Measurements from ENCODE around the gene RXRA.

RXRA gene

DNA sequence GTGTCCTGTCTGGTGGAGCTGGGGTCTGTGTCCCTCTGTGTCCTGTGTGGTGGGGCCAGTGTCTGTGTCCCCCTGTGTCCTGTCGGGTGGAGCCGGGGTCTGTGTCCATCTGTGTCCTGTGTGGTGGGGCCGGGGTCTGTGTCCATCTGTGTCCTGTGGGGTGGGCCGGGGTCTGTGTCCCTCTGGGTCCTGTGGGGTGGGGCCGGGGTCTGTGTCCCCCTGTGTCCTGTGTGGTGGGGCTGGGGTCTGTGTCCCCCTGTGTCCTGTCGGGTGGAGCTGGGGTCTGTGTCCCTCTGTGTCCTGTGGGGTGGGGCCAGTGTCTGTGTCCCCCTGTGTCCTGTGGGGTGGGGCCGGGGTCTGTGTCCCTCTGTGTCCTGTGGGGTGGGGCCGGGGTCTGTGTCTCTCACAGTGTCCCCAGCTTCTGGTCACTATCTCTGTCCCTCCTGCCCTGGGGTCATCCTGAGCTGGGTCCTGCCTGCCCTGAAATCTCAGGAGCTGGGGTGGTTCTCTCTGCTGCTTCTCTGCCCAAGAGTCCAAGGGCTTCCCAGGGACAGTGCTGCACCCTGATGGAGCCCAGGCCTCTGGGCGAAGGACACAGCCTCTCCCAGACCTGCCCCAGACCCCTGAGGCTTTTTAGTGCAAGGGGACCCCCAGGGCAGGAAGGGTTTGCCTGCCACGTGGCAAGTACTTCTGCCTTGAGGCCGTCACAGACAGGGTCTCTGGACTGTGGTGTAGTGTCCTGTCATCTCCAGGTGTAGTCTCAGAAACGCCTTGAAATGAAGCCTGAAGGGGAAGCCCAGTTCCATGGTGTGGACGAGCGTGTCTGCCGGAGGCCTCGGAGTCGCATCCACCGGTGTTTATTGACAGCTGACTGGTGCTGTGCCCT, 131.3 kb downstream of the RXRA start:
- no peak for DNase-seq

DNA sequence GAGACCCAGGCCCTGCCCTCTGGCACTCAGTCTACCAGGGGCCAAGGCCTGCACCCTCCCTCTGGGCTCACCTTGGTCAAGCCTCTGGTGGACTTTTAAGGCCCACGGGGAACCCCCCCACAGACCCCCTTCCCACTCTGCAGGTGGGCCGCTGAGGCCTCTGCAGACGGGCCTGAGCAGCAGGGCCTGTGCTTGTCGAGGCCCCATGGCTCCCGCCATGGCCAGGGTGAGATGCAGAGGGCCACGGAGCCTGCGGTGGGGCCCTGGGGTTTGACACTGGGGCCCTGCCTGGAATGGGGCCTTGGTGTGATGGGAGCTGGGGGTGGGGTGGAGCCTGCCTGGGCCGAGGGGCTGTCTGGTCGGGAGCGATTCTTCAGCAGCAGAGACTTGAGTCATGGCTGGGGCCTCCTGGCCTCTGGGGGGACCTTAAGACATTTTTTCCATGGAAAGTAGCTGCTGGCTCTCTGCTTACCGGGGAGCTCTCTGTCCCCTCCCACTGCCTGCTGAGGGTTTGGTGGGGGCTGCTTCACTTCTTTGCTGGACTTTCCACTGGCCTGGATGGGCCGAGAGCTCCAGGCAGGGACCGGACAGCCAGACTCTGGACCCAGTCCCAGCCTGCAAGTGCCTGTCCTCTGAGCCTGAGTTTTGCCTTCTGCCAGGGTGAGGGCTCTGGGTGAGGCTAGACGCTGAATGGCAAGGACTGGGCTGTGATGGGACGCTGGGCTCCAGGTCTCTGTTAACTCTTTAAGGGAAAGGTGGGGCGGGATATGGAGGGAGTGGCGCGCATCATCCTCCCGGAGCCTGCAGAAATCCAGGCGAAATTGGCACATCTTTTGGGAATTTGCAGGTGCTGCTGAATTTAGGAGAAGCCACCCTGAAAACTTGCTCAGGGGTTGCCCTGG, 132.2 kb downstream of the RXRA start:
- no peak for DNase-seq

GRCh38 chr9:134459164-134459563, 132.9 kb downstream of the RXRA start:
- DNase-seq: no peak

DNA sequence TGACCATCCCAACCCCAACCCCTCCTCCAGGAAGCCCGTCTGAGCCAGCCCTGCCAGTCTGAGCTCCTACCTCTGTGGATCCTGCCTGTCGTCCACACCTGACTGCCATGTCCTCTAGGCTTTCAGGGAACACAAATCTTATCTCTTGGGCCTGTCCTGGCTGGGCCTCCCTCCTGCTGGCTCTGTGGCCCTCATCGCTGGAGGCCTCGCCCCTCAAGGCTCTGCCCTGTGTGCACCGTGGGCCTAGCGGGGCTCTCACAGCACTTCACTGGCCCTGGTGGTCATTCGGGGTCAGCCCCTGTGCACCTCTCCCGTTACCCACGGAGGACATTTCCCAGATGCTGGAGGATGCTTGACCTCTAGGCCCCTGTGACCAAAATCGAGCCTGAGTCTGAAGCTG, 133.3 kb downstream of the RXRA start:
- DNase-seq: no peak

- DNase-seq: no peak
These were observed 134.0 kb downstream of the RXRA start for GRCh38 chr9:134460206-134460605.

- DNase-seq: no peak
These were observed 134.6 kb downstream of the RXRA start for GRCh38 chr9:134460896-134461295.

- no peak for DNase-seq
These were observed 135.2 kb downstream of the RXRA start for GRCh38 chr9:134461426-134461982.

DNA sequence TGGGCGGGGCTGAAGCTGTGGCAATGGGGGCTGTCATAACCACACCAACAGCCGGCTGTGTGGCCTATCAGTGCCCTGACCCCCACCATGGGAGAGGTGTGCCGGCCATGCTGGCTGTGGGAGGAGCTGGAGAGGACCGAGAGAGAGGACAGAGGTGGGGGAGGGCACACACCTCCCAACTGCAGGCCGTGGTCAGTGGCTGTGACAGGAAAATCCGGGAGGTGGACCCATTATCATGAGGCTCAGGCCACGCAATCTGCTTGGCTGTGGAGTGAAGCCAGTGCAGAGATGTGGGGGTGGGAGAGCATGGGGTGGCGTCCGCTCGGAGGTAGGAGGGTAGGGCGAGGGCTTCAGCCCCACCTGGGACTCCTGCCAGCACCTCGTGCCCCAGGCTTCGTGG, 136.1 kb downstream of the RXRA start:
- no peak for DNase-seq

DNA sequence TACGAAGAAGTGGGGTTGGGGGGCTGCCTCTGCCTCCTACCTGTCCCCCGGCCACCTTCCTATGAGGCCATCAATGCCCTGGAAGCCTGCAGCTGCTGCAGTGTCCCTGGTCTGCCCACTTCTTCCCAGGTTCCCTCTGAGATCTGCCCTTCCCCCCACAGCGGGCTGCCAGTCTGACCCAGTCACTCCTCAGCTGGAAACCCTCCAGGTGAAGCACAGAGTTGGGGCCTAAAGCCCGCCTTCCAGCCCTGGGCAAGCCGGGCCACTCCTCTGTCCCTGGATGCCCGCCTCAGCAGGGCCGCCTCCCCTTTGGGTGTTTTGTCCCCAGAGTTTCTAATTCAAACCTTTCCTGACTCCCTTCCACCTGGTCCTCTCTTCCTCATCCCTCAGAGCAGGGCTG, 137.0 kb downstream of the RXRA start:
- no peak for DNase-seq

GRCh38 chr9:134466869-134467616, 140.8 kb downstream of the RXRA start:
- no peak for DNase-seq

DNA sequence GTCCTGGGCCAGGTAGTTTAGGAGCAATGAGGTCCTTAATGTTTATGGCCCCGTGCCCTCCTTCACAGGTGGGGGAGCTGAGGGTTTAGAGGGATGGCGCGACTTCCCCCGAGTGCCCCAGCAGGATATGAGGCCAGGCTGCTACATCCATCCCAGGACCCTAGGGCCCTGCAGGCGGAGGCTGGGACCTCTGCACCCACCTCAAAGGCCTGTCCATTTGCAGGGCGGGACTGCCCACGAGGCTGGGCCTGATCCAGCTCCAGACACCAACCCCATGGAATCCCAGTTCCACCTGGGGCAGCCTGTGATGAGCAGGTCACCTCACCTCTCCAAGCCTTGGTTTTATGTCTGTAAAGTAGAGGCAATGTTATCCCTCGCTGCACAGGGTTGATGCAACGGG, 142.1 kb downstream of the RXRA start:
- no peak for DNase-seq

GRCh38 chr9:134469041-134469875, 143.0 kb downstream of the RXRA start:
- DNase-seq: no peak

DNA sequence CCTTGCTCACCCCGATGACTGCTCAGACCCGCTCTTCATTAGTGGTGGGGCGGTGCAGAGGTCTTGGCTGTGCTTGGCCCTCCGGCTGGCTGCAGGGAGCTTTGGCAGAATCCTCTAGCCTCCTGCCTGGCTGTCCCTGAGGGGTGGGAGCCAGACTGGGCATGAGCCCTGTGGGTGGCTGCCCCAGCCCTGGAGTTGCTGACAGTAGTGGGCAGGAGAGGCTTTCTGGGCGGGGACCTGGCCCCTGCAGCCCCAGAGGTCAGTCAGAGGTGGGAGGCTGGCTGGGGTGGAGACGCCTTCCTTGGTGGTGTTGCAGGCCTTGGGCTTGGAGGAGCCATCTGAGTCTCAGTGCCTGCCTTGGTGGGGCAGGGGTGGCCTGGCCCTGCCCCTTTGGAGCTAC, 146.0 kb downstream of the RXRA start:
- no peak for DNase-seq

DNA sequence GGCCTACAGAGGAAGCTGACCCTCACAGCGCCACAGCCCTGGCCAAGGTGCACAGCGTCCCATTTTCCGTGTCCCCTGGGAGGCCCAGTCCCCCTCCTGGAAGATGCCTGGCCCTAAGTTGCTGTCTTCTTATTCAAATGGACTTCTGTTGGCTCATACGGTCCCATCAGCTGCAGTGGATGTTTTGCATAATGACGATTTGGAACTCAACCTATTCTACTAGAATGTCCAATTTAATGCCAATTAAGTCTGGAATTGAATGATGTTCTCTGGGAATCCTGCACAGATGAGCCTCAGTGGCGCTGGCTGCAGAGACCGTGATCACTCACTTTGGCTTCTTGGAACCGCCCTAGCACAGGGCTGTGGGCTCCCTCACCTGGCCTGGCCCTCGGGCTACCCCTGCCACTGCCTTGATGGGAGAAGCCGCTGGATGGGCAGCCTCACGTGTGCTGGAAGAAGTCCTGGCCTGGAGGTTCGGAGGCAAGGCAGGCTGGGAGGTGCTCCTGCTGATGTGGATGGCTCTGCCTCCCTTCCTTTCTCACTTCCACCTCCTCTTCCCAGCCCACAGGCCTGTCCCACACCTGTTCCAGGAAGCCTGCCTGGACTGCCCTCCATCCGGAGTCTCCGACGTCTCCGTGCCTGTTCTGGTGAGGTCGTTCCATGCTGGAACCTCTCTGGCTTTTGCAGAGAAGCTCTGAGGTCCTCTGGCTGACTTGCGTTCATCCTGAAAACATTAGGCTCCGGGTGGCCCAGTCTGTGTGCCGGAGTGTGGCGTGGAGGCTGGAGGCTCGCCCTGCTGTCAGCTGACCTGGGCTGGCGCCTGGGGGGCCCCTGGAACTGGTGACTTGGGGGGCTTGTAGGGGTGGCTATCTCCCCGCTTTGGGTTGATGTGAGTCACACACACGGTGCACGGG, 147.1 kb downstream of the RXRA start:
- DNase-seq: no peak

DNA sequence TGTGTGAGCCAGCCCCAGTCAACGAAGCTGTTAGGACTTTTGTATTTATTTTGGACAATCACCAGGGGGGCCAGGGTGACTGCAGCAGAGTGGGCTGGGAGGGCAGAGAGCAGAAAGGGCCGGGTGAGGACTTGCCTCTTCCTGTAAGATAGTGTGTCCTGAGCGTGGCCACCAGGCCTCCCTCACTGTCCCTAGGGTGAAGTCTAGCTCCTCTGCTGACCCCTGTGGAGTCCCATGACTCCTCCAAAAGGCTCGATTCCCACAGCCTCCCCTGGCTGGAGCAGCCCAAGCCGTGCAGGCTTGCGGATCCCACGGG, 147.8 kb downstream of the RXRA start:
- no peak for DNase-seq

GRCh38 chr9:134475011-134475790, 148.9 kb downstream of the RXRA start:
- DNase-seq: peak; percentile 16

DNA sequence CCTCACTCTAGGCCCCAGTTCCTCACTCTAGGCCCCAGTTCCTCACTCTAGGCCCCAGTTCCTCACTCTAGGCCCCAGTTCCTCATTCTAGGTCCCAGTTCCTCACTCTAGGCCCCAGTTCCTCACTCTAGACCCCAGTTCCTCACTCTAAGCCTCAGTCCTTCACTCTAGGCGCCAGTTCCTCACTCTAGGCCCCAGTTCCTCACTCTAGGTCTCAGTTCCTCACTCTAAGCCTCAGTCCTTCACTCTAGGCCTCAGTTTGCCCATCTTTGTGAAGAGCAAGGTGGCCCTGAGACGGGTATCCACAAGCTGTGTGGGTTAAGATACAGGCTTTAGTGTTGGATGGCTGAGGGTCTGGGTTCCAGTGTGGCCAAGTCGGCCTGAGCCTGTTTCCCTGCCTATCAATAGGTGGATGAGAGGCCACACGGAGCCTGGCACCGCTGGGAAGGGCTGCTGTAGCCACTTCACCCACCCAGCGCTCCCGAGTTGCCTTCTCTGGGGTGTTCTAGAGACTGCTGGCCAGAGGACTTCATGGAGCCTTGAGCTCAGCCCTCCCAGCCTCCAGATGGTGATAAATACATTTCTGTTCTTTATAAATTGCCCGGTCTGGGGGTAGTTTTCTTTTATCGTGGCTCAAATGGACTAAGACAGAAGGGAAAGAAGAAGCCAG, 150.2 kb downstream of the RXRA start:
- no peak for DNase-seq

DNA sequence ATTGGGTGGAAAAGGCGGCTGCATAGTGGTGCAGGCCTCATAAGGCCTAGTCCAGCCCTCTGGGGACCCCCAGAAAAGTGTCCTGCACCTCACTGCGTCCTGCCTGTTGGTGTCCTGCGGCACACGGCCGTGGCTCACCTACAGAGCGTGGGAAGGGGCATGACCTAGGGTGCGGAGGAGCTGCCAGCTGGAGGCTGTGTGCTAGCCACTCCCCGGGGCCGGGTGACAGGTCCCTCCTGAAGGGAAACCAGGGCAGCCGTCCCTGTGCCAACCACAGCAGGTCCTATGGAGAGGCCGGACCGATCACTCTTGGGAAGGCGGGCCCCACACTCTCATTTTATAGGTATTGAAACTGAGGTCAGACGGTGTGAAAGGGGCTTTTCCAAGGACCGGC, 150.7 kb downstream of the RXRA start:
- no peak for DNase-seq

DNA sequence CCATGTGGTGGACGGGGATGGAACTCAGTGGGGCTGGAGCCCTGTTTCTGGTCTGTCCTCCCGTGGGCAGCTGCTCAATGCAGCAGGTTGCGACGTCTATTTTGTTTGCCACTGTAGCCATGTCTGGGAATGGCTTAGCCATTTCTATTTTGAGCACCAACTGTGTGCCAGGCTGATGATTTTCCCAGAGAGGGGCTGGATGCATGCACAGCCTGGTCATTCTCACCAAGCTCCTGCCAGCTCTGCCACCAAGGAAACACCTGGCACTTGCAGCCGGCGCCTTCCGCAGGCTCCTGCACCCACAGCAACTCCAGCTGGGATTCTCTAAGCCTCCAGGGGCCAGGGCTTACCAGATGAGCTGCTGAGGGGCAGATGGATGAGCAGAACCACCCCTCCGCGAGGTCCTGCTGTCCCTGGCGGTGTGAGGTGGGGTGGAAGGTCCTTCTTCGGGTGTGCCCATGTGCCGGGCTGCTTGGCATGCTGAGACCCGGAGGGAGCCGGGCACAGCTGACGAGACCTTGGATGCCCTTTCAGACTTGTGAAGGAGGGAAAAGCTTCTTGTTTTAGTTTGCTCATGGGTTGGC, 151.2 kb downstream of the RXRA start:
- DNase-seq: no peak
